Measurements from ENCODE around the gene ST3GAL2. TPM values are rescaled to one million over a fixed set of nuclear protein-coding genes. Genes with fewer than 3 reads are reported as not detected.

The ST3GAL2 gene
- total RNA-seq, 1 donor = 42.7 TPM

DNA sequence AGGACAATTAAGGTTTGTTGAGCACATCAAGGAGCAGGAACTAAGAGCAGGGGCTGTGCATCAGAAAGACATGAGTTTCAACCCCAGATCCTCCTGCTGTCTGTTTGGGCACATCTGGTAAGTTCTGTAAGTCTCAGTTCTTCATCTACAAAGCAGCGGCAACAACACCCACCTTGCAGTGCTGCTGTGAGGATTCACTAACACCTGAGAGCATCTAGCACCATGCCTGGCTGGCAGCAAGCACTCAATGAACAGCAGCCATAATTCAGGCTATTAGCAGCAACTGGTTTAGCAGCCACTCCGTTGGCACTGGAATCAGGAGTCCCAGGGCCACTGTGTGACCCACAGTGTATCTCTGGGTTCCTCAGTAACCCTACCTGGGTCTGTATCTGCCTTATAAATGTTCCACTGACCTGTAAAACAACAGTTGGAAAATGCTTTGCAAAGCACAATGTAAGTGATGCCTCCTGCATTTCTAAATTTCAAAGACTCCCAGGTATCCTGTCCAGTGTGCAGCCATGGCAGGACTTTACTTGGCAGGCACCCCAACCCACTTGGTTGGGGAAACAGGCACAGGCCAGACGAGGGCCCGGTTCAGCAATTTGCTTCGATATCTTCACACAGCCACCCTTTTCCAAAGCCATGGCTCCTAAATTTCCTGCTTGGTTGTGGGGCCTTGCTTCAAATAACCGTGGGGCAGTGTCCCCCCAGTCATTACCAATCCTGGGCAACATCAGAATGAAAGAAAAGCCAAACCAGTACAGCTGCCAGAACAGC lies 4.2 kb downstream of the ST3GAL2 start:
- no peak overlapping the region for H3K4me3 ChIP-seq (ENCODE audit: low read depth, low read length)
- DNase-seq (ENCODE audit: low read depth) = no peak
- TF ChIP-seq CTCF (IDR thresholded peaks at IDR 0.05; ENCODE audit: insufficient read depth, low read depth, low read length) = no peak

- DNase-seq (ENCODE audit: low read depth) = peak; percentile 96
- no peak for TF ChIP-seq CTCF (IDR thresholded peaks at IDR 0.05; ENCODE audit: insufficient read depth, low read depth, low read length)
- peak overlapping the region; percentile 23 for H3K4me3 ChIP-seq (ENCODE audit: low read depth, low read length)
These were observed 5.3 kb downstream of the ST3GAL2 start for GRCh38 chr16:70433458-70434103.

DNA sequence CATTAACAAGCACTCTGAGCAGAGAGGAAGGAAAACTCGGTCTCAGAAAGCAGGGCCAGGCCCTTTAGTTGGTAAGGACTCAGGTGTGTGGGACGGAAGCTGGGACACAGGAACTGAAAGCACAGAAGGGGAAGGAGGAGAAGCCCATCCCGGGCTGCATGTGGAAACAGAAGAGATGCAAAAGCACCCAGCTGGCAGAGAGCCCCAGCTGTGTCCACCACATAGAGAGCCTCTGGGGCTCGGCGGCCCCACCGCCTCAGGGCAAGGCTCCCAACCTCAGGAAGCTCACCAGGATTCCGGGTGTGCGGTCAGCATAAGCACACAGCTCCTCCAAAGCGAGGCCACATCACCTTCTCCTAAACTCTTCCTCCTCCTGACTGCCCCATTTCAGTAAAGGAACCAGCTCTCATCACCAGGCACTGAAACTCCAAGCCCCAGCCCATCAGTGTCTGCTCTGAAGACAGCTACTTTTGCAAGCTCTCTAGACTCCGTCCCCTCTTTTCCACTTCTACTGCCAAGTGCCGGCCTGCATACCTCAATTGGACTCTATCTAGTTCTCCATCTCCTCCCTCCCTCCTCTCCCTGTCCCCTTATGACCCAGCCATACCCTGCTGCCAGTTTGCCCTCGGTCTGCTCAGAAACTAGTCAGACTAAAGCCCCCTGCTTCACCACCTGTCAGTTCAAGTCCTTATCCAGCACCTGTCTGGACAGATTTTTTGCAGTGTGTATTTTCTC lies 6.0 kb downstream of the ST3GAL2 start:
- DNase-seq (ENCODE audit: low read depth) = peak; percentile 60
- TF ChIP-seq CTCF (IDR thresholded peaks at IDR 0.05; ENCODE audit: insufficient read depth, low read depth, low read length) = no peak
- H3K4me3 ChIP-seq (ENCODE audit: low read depth, low read length) = peak overlapping the region; percentile 23

DNA sequence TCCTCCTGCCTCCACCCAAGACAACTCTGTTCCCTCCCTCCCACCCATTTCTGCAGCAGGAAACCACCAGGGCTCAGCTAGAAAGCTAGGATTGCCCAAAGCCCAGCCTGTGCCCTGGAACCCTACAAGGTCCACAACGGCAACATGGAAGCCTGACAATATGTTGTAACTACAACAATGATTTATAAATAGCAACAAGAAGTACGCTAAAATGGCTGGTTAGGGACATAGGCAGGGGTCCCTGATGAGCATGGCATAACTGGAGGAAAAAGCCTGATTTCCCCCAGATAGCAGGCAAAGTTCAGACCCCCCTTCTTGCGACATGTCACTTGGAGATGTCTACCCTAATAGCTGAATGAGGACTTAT lies 6.6 kb downstream of the ST3GAL2 start:
- peak; percentile 19 for DNase-seq (ENCODE audit: low read depth)
- TF ChIP-seq CTCF (IDR thresholded peaks at IDR 0.05; ENCODE audit: insufficient read depth, low read depth, low read length) = no peak
- H3K4me3 ChIP-seq (ENCODE audit: low read depth, low read length) = no peak overlapping the region

DNA sequence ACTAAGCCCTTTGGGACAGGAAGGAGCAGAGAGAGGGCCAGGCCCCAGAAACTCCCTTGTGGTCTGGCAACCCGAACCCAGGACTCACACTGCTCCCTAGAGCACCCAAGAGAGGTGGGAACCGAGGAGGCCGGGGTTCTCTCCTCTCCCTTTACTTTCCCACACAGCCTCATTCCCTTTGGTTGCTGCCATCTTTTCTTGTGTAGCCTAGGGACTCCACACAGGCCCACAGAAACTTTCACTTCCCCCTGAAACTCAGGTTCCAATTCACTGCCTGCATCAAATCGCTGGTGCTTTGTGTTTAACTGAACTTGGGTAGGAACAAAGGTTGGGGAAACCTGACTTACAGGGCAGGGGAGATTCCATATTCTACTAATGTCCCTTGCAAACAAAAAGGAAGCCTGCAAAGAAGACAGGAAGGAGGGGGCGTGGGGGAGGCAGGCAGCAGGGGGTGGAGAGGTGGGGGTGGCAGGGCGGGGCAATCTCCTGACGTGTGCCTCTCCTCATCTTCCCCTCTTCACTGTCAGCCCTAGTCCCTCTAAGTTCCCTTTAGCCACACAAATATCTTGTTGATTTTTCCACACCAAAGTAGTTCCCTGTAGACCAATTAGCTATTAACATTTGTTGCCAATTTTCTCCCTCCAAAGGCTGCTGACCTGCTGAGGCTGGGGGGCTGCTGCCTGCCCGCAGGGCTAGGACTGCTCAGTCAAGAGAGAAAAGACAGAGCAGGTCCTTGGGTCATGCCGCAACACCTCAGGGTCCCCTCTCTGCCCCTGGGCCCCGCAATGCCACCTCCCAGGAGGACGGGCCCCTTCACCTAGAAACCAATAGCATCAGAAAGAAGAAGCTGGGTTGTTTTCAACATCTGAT lies 8.0 kb downstream of the ST3GAL2 start:
- peak; percentile 24 for DNase-seq (ENCODE audit: low read depth)
- TF ChIP-seq CTCF (IDR thresholded peaks at IDR 0.05; ENCODE audit: insufficient read depth, low read depth, low read length) = no peak
- no peak overlapping the region for H3K4me3 ChIP-seq (ENCODE audit: low read depth, low read length)

Measured in fibroblast of villous mesenchyme (primary cell).